CD4-positive, alpha-beta memory T cell (primary cell): Measurements from ENCODE around the gene RALB. TPM values are rescaled to one million over a fixed set of nuclear protein-coding genes. Genes with fewer than 3 reads are reported as not detected.
"Not testable (repeated sequence)": the region's sequence is repeated elsewhere in the genome, so short reads cannot be mapped to it uniquely, and the experiment has no call there.

Experiments used
- CTCF ChIA-PET: fragments of 350-600 bp; sonication (Branson Sonifier 250); formaldehyde crosslinking; loops from one replicate; lab custom pipeline; 2021; ENCODE audit warnings: inconsistent platforms; ENCODE audit not compliant: partially characterized antibody; lab: Charles Lee
- POLR2A ChIA-PET: fragments of 350-600 bp; sonication (Branson Sonifier 250); formaldehyde crosslinking; loops from one replicate; lab custom pipeline; 2021; ENCODE audit not compliant: partially characterized antibody; lab: Charles Lee
- DNase-seq, 5 donors: peaks; one replicate each; pipeline versions ENCODE4 v3.0.0 to v3.0.0-alpha.2; 2020 to 2022; ENCODE audit warnings: mixed read lengths in 1 of 5
- H3K27ac ChIP-seq: one replicate; pipeline ENCODE4 v1.7.0; 2013; ENCODE audit warnings: low read depth, low read length
- H3K27me3 ChIP-seq: 2 replicates; pipeline ENCODE4 v1.7.0; 2013; ENCODE audit warnings: mild to moderate bottlenecking, low read length, moderate library complexity; ENCODE audit not compliant: insufficient read depth
- H3K36me3 ChIP-seq: 2 replicates; pipeline ENCODE4 v1.7.0; 2013; ENCODE audit warnings: mild to moderate bottlenecking, low read length, moderate library complexity; ENCODE audit not compliant: insufficient read depth
- H3K4me1 ChIP-seq: 2 replicates; pipeline ENCODE4 v1.7.0; 2013; ENCODE audit warnings: mild to moderate bottlenecking, low read length, moderate library complexity; ENCODE audit not compliant: insufficient read depth
- H3K4me3 ChIP-seq, 2 donors: one replicate each; pipeline ENCODE4 v1.7.0; 2013; ENCODE audit warnings: low read length in 2 of 2, mild to moderate bottlenecking in 1 of 2
- H3K9me3 ChIP-seq, 2 donors: one replicate each; pipeline ENCODE4 v1.7.0; 2013; ENCODE audit warnings: low read length in 2 of 2, control low read depth in 1 of 2; ENCODE audit not compliant: control insufficient read depth in 1 of 2
- H3K27ac Mint-ChIP-seq, 7 donors: one replicate each; pipeline ENCODE4 v1.8.0; 2020 to 2021; ENCODE audit warnings: mixed read lengths in 7 of 7, mild to moderate bottlenecking in 6 of 7, inconsistent platforms in 3 of 7, moderate library complexity in 3 of 7
- H3K27me3 Mint-ChIP-seq, 2 donors: one replicate each; pipeline ENCODE4 v1.8.0; 2020 to 2021; ENCODE audit warnings: mixed read lengths in 2 of 2
- H3K36me3 Mint-ChIP-seq, 2 donors: one replicate each; pipeline ENCODE4 v1.8.0; 2020 to 2021; ENCODE audit warnings: mixed read lengths in 2 of 2, inconsistent platforms in 1 of 2, mild to moderate bottlenecking in 1 of 2
- H3K4me1 Mint-ChIP-seq, 4 donors: one replicate each; pipeline ENCODE4 v1.8.0; 2020 to 2021; ENCODE audit warnings: mixed read lengths in 4 of 4, mild to moderate bottlenecking in 1 of 4
- H3K4me3 Mint-ChIP-seq, 8 donors: one replicate each; pipeline ENCODE4 v1.8.0; 2020 to 2021; ENCODE audit warnings: mixed read lengths in 8 of 8, mild to moderate bottlenecking in 7 of 8, moderate library complexity in 6 of 8, inconsistent platforms in 3 of 8
- H3K9me3 Mint-ChIP-seq, 8 donors: one replicate each; pipeline ENCODE4 v1.8.0; 2020 to 2021; ENCODE audit warnings: mixed read lengths in 8 of 8, mild to moderate bottlenecking in 5 of 8, inconsistent platforms in 3 of 8, moderate library complexity in 1 of 8
- intact Hi-C: fragments of 100-400 bp; cut with micrococcal nuclease; formaldehyde crosslinking; loops from one replicate; pipeline ENCODE4 v1.15.1; 2023
- polyA plus RNA-seq, 2 donors: library from polyadenylated mRNA; unstranded; fragments of 300-500 nt; fragmentation: Illumina TruSeq; gene quantifications; one replicate each; pipeline ENCODE4 v1.2.3, GENCODE V29; 2021
- total RNA-seq, 2 experiments: library from RNA; stranded (reverse); gene quantifications; one replicate each; pipeline ENCODE4 v1.2.3, GENCODE V29; 2021

RALB gene
- total and polyA plus RNA-seq, 4 experiments from 2014 or later: 14.0 to 50.4 (median 24.4) TPM

- Histone ChIP-seq H3K27me3 (no peaks in the 10 kb centered on the region), H3K4me3 (peak overlapping the region; percentile 69 to 91), H3K27ac (peak overlapping the region; percentile 79), H3K36me3 (no peaks in the 10 kb centered on the region), H3K9me3 (no peaks in the 10 kb centered on the region), H3K4me1 (peaks cover 46% of the 10 kb centered on the region)
- DNase-seq: no peak
- POLR2A ChIA-PET: interaction anchor here (0.6 to 5.0 kb wide), 9 partner anchors 7 to 552 kb away, joined by 3 to 73 read pairs (median 8); partner anchors contain the start of genes RALB, TMEM177 and TMEM185B
- intact Hi-C loops: no loop called here
- CTCF ChIA-PET: interaction anchor here (1.0 to 2.5 kb wide), 6 partner anchors 18 to 82 kb away, joined by 3 to 12 read pairs (median 6); partner anchors contain the start of gene RALB
- Mint-ChIP-seq H3K27me3 (no peaks in the 10 kb centered on the region), H3K9me3 (no peaks in the 10 kb centered on the region), H3K36me3 (peaks cover 0 to 9% of the 10 kb centered on the region in 2 donors), H3K4me1 (peaks cover 30 to 68% (median 44%) of the 10 kb centered on the region in 4 donors), H3K27ac (peak overlapping the region; percentile 91 to 99 (median 95)), H3K4me3 (peak overlapping the region; percentile 91 to 99 (median 92))
Observed at GRCh38 chr2:120230515-120231471, 21.9 kb upstream of the RALB start.

- Histone ChIP-seq H3K9me3 (no peaks in the 10 kb centered on the region), H3K36me3 (no peaks in the 10 kb centered on the region), H3K27ac (peak overlapping the region; percentile 79), H3K27me3 (no peaks in the 10 kb centered on the region), H3K4me3 (peak overlapping the region; percentile 69 to 91), H3K4me1 (peaks cover 46% of the 10 kb centered on the region)
- ChIA-PET CTCF (interaction anchor here (1.1 to 2.5 kb wide), 7 partner anchors 8 to 121 kb away, joined by 3 to 12 read pairs (median 7); partner anchors contain the start of genes RALB and TMEM185B), POLR2A (interaction anchor here (0.6 to 5.0 kb wide), 12 partner anchors 8 to 553 kb away, joined by 4 to 73 read pairs (median 7); partner anchors contain the start of genes PTPN4, RALB, TMEM177 and TMEM185B)
- Mint-ChIP-seq H3K27ac (peak overlapping the region; percentile 91 to 99 (median 96)), H3K27me3 (no peaks in the 10 kb centered on the region), H3K4me3 (peak overlapping the region; percentile 91 to 99 (median 92)), H3K9me3 (no peaks in the 10 kb centered on the region), H3K4me1 (peaks cover 29 to 62% (median 42%) of the 10 kb centered on the region in 4 donors), H3K36me3 (peaks cover 0 to 9% of the 10 kb centered on the region in 2 donors)
- peak in 1 of 5 donors; percentile 10 for DNase-seq
- intact Hi-C loops: no loop called here
Observed at GRCh38 chr2:120231564-120231973, 21.1 kb upstream of the RALB start.

GRCh38 chr2:120231974-120232635, 20.5 kb upstream of the RALB start:
- Mint-ChIP-seq H3K9me3 (no peaks in the 10 kb centered on the region), H3K36me3 (peaks cover 0 to 9% of the 10 kb centered on the region in 2 donors), H3K27me3 (no peaks in the 10 kb centered on the region), H3K4me1 (peaks cover 27 to 61% (median 42%) of the 10 kb centered on the region in 4 donors), H3K27ac (peak overlapping the region; percentile 91 to 99 (median 96)), H3K4me3 (peak overlapping the region; percentile 91 to 99 (median 92))
- H3K4me3 ChIP-seq: peak overlapping the region; percentile 69 to 91
- POLR2A ChIA-PET: interaction anchor here (1.2 to 5.0 kb wide), 14 partner anchors 9 to 554 kb away, joined by 4 to 73 read pairs (median 6); partner anchors contain the start of genes PTPN4, RALB, TMEM177 and TMEM185B
- peak overlapping the region; percentile 79 for H3K27ac ChIP-seq
- H3K4me1 ChIP-seq: peaks cover 46% of the 10 kb centered on the region
- no peaks in the 10 kb centered on the region for H3K27me3 ChIP-seq
- intact Hi-C loops: loop anchor here (1.0 to 2.0 kb wide), 5 partner anchors 9 to 553 kb away; partner anchors contain the start of genes RALB, TMEM177 and TMEM185B
- CTCF ChIA-PET: interaction anchor here (1.1 to 4.9 kb wide), 9 partner anchors 9 to 122 kb away, joined by 3 to 30 read pairs (median 8); partner anchors contain the start of genes RALB and TMEM185B
- H3K9me3 ChIP-seq: no peaks in the 10 kb centered on the region
- peak; percentile 75 to 83 (median 79) for DNase-seq
- no peaks in the 10 kb centered on the region for H3K36me3 ChIP-seq

- Histone ChIP-seq H3K9me3 (no peaks in the 10 kb centered on the region), H3K4me3 (no peak overlapping the region), H3K4me1 (peaks cover 44% of the 10 kb centered on the region), H3K27ac (peak overlapping the region; percentile 79), H3K36me3 (no peaks in the 10 kb centered on the region), H3K27me3 (no peaks in the 10 kb centered on the region)
- Mint-ChIP-seq H3K4me1 (peaks cover 24 to 51% (median 34%) of the 10 kb centered on the region in 4 donors), H3K36me3 (peaks cover 0 to 9% of the 10 kb centered on the region in 2 donors), H3K27me3 (no peaks in the 10 kb centered on the region), H3K27ac (peak overlapping the region; percentile 91 to 99 (median 96)), H3K4me3 (peak overlapping the region; percentile 91 to 99 (median 92)), H3K9me3 (peaks cover 0 to 2% (median 0%) of the 10 kb centered on the region in 8 donors)
- CTCF ChIA-PET: interaction anchor here (1.1 to 4.9 kb wide), 4 partner anchors 10 to 124 kb away, joined by 3 to 30 read pairs (median 11); partner anchors contain the start of genes RALB and TMEM185B
- POLR2A ChIA-PET: interaction anchor here (1.2 to 5.0 kb wide), 9 partner anchors 10 to 555 kb away, joined by 4 to 73 read pairs (median 8); partner anchors contain the start of genes PTPN4, RALB, TMEM177 and TMEM185B
- intact Hi-C loops: loop anchor here (2.0 kb wide), 1 partner anchor 554 kb away; the partner anchor contains the start of gene TMEM177
- DNase-seq: no peak
Observed at GRCh38 chr2:120233292-120233691, 19.4 kb upstream of the RALB start.

- H3K36me3 ChIP-seq, H3K4me3 ChIP-seq, DNase-seq, H3K9me3 ChIP-seq, intact Hi-C loops, H3K27me3 Mint-ChIP-seq, H3K4me3 Mint-ChIP-seq, POLR2A ChIA-PET, H3K27me3 ChIP-seq, H3K9me3 Mint-ChIP-seq, H3K36me3 Mint-ChIP-seq, H3K27ac ChIP-seq: not testable (repeated sequence)
- peaks cover 29% of the 10 kb centered on the region for H3K4me1 ChIP-seq
- peaks cover 14 to 34% (median 21%) of the 10 kb centered on the region in 4 donors for H3K4me1 Mint-ChIP-seq
- CTCF ChIA-PET: interaction anchor here (1.4 to 4.9 kb wide), 2 partner anchors 59 to 78 kb away, joined by 4 to 30 read pairs; no protein-coding TSS in a partner anchor
- H3K27ac Mint-ChIP-seq: peak overlapping the region in 1 of 7 donors; percentile 15
Observed at GRCh38 chr2:120235158-120235557, 17.5 kb upstream of the RALB start.

GRCh38 chr2:120235681-120236080, 17.0 kb upstream of the RALB start:
- no peaks in the 10 kb centered on the region for H3K27me3 ChIP-seq
- no peak overlapping the region for H3K27ac ChIP-seq
- Mint-ChIP-seq H3K4me3 (no peak overlapping the region), H3K9me3 (peaks cover 0 to 2% (median 0%) of the 10 kb centered on the region in 8 donors), H3K4me1 (peaks cover 11 to 29% (median 17%) of the 10 kb centered on the region in 4 donors), H3K27me3 (no peaks in the 10 kb centered on the region), H3K27ac (peak overlapping the region in 1 of 7 donors; percentile 6), H3K36me3 (peaks cover 0 to 9% of the 10 kb centered on the region in 2 donors)
- ChIA-PET POLR2A (no interaction called here), CTCF (interaction anchor here (1.4 to 4.9 kb wide), 3 partner anchors 11 to 78 kb away, joined by 4 to 30 read pairs (median 4); no protein-coding TSS in a partner anchor)
- no peak overlapping the region for H3K4me3 ChIP-seq
- intact Hi-C loops: no loop called here
- peaks cover 24% of the 10 kb centered on the region for H3K4me1 ChIP-seq
- no peaks in the 10 kb centered on the region for H3K36me3 ChIP-seq
- no peak for DNase-seq
- no peaks in the 10 kb centered on the region for H3K9me3 ChIP-seq
